Keratinocyte (primary cell): ENCODE data around the gene CCAR1.

Experiments used
- CTCF ChIP-seq, 3 experiments: IDR thresholded peaks in 1 of 3; conservative IDR thresholded peaks in 1 of 3; optimal IDR thresholded peaks in 1 of 3; 2 replicates in 2 of 3; 3 replicates in 1 of 3; pipeline versions ENCODE3 to v1.5.1; 2011; ENCODE audit warnings: low read length in 3 of 3, mild to moderate bottlenecking in 3 of 3, moderate library complexity in 2 of 3, control low read depth in 1 of 3, inconsistent platforms in 1 of 3; ENCODE audit not compliant: insufficient read depth in 2 of 3; ENCODE audit errors: extremely low read depth in 1 of 3
- EZH2 ChIP-seq: IDR thresholded peaks from one replicate; pipeline ENCODE4 v1.6.1; 2012; ENCODE audit warnings: inconsistent platforms, mild to moderate bottlenecking, low read length, moderate library complexity

GRCh38 chr10:68700197-68700596 lies 20.8 kb upstream of the CCAR1 start:
- TF ChIP-seq CTCF (optimal IDR thresholded peaks at IDR 0.05 in 1 of 3, IDR thresholded peaks at IDR 0.05 in 1 of 3, conservative IDR thresholded peaks at IDR 0.05 in 1 of 3; ENCODE audit: extremely low read depth in 1 of 3, insufficient read depth in 2 of 3, low read length in 3 of 3): no peak
- TF ChIP-seq EZH2: no peak
